ENCODE results near the gene HDAC4.

DNA sequence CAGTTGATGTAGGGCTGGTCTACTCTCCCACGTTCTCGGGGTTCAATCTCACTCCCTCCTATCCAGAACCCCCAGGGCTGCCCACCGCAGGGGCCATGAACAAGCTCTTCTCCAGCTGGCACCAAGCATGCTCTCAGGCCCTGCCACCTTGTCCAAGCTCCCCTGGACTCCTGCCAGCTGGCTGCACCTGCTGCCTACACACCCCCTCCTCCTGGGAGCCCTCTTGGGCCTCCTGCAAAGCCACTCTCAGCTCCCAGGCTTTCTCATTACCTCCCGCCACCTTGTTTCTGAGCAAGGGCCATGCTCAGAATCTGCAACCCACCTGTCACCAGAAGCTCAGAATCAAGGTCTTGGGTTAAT, 56.0 kb downstream of the HDAC4 start:
- TF ChIP-seq, protein P1, sequence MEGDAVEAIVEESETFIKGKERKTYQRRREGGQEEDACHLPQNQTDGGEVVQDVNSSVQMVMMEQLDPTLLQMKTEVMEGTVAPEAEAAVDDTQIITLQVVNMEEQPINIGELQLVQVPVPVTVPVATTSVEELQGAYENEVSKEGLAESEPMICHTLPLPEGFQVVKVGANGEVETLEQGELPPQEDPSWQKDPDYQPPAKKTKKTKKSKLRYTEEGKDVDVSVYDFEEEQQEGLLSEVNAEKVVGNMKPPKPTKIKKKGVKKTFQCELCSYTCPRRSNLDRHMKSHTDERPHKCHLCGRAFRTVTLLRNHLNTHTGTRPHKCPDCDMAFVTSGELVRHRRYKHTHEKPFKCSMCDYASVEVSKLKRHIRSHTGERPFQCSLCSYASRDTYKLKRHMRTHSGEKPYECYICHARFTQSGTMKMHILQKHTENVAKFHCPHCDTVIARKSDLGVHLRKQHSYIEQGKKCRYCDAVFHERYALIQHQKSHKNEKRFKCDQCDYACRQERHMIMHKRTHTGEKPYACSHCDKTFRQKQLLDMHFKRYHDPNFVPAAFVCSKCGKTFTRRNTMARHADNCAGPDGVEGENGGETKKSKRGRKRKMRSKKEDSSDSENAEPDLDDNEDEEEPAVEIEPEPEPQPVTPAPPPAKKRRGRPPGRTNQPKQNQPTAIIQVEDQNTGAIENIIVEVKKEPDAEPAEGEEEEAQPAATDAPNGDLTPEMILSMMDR (IDR thresholded peaks at IDR 0.05) = no peak
- TF ChIP-seq POLR2A (IDR thresholded peaks at IDR 0.05) = no peak

All from tibial nerve (tissue), 3 donors.